GM18520 (cell line): ENCODE results near the gene TIGD2.

Experiments used
- ATAC-seq: cut with Tn5 transposase; IDR thresholded peaks from one replicate; pipeline ENCODE4 v1.9.1; 2021; ENCODE audit not compliant: unreplicated experiment

Gene TIGD2

DNA sequence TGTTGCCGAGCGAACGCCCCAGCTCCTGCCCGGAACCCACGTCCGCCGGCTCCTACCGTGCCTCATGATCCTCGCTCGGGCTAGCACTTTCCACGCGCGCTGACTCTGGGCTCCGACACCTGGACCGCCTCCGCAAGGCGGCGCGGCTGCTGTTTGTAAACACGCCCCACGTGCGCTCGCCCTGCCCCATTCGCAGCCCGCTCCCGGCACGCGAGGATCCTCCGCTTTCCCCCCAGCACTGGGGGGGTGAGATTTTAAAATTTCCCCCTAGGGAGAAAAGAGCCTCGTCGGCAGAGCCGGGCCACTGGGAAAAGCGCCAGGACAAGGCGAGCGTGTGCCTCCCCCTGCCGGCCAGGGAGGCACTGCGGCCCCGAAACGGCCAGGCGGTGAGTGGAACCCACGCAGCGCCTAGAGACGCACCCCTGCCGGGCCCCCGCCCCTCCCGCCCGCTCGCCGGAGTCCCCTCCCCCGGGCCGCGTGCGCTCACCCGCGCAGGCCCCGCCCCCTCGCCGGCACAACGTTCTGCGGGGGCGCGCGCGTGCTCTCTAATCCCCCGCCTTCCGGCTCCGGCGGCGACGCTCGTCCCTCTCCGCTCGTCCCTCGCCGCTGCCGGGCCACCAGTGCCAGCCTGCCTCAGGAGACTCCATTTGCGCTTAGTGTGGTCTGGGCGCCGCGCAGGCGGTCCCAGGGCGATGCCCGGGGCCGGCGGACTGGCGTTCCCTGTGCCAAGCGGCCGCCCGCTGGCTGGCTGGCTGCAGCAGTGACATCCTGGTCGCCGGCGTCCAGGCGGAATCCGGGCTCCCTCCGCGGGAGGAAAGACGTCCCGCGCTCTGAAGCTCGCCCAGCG is at the start of gene TIGD2:
TSS of gene TIGD2 (plus strand) at position 548 of the 847 bp plus-strand sequence. CDS start 1,442 bp downstream, outside the sequence.
- ATAC-seq: peak; percentile 82

DNA sequence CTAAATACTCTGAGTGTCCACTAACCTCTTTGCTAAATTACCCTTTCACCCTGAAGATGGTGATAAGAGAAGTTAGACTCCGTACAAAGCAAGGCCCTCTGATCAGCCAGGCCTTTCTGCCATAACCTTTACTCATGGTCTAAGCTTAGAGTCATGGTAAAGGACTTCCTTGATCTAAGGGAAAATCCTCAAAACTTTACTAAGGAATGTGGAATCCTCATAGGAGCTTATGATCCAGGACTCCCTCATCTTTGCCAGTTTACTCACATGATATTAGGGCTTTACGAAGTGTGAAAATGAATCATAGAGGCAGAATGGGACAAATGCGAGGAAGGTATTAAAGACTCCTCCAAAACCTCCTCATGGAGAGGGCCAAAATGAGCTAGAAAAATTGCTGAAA is 46.5 kb upstream of the TIGD2 start:
- ATAC-seq: no peak

DNA sequence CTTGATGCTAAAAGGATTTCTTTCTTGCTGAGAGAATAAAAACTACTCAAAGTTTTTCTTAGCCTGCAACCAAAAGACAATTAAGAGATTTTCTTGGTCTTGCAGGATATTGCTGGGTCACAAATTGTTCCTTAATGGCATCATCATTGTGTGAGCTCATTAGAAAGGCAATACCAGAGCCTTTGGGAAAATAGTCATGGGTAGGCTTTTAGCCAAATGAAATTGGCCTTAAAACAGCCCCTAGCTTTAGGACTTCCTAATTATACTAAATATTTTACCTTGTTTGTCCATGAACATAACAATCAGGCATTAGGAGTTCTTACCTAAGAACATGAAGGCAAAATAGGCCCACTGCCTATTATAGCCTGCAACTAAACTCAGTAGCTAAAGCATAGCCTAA is 43.9 kb upstream of the TIGD2 start:
- no peak for ATAC-seq

DNA sequence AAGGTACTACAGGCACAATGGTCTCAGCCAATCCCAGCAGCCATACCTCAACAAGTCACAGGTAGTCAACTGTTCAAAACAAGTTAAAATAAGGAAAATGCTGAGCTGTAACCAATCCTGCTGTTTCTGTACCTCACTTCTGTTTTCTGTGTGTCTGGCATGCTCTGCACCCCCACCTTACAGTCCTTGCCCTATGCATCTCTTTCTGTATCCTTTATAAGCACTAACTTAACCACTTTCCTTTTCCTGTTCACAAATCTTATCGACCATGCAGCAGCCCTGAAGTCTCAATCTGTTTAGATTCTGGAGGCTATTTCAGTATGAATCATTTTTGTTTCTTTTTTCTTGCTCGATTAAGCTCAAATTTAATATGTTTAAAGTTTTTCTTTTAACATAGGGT is 41.9 kb upstream of the TIGD2 start:
- peak; percentile 39 for ATAC-seq

DNA sequence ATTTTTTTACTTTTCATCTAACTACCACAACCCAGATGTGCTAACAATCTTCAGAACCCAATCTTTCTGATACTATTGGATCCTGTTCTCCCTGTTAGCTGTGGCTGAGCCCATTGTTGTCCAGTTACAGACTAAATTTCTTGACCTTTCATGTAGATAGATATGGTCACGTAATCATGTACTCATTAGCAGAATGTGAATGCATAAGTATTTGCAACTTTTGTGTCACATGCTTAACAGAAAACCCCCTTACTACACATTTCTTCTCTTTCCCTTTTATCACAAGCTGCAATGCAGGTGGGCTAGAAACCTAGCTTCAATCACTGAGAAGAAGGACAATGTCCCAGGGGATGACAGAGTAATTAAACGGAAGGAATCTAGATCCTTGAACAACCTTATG is 41.3 kb upstream of the TIGD2 start:
- ATAC-seq: peak; percentile 63

DNA sequence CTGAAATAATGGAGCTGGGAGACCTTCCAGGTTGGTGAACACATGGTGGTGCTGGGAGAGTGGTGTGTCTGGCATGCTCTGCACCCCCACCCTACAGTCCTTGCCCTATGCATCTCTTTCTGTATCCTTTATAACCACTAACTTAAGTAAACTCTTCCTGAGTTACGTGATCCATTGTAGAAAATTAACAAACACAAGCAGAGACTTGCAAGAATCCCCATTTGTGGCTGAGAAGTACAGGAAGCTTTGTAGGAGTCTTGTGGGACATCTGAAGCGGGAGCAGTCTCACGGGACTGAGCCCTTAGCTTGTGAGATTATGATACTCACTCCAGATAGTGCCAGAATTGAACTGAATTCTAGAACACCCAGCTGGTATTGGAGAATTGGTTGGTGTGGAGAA is 40.0 kb upstream of the TIGD2 start:
- ATAC-seq: no peak

DNA sequence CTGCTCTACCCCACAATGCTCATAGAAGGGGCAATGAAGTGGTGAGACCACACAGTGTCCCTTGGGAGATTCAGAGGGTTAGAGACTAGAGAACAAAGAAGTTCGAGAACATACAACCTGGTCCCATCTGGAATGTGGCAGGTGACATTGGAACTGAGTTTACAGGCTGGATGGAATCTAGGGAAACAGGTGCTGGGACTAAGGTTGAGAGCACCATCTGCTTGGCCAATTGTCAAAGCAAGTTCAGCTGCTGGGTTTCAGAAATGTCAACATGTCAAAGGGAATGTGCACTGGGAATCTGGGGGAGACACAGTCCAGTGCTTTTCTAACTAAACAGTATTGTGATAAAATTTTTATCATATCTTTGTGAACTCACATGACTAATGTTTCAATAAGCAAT is 38.4 kb upstream of the TIGD2 start:
- no peak for ATAC-seq

DNA sequence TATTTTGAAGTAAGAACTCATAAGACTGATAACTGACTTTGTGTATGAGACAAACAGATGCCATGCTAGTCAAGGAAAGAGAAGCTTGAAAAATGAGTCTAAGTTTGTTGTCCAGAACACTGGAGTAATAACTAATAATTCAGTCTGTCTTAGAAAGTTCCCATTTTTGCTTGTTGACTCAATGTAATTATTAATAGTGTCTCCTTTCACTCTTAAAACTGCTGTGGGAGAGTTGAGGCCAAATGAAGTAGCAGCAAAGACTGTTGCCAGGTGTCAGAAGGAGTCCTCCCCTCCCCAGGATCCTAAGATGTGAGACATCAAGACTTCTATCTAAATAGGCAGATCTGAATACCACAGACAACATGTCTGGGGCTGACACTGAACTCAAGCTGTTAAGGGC is 33.6 kb upstream of the TIGD2 start:
- no peak for ATAC-seq

DNA sequence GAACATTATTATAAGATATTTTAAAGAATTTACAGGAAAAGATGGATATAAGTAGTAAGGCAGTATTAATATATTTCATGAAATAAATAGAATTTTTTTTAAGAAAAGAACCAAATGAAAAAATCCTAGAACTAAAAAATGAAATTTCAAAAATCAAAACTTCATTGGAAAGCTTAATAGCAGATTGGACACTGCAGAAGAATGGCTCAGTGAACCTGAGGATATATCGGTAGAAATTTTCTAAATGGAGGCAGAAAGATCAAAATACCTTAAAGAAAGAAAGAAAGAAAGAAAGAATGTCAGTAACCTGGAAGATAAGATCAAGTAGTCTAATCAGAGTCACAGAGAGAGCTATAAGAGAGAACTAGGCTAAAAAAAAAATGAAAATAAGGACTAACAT is 33.0 kb upstream of the TIGD2 start:
- no peak for ATAC-seq

DNA sequence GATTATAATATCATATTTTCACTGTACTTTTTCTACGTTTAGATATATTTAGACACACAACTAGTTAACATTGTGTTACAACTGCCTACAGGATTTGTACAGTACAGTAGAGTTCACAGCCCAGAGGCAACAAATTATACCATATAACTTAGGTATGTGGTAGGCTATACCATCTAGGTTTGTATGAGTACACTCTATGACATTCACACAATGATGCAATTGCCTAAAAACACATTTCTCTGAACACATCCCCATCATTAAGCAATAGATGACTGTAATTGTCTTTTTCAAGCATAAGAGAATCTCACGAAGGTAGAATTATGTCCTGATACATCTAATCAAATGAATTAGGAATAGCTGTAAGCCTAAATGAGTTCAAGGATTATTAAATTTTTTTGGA is 12.3 kb upstream of the TIGD2 start:
- no peak for ATAC-seq

DNA sequence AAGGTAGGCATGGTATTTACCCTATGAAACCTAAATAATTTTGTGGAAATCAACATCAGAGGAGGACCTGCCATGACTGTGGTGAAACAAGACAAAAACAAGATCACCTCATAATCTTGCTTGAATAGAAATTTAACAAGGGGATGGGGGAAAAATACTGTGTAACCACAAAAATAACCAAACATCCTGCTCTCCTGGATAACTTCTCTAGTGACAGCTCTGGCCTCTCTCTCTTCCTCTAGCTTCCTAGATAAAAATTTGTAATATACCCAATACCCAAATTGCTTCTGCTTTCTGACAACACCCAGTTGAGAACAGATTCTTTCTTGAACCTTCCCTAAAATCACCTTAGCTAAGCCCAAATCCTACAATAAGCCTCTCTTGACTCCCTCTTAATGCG is 11.9 kb upstream of the TIGD2 start:
- ATAC-seq: no peak

DNA sequence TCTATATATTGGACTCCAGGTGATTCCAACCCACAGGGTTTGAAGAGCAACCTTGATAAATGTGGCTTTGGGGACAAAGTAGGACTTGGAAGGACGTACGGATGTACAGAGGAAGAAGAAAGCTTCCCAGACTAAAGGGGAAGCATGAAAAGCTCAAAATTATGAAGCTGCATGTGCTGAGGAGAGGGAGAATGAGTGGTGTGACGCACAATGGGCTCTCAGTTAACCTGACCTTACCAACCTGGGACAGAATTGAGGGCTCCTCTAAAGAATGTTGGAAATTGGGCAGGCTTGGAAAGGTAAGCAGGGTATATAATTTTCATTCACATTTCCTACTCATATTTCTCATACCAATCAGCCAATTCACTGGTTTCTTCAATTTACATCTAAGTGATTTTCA is 10.5 kb upstream of the TIGD2 start:
- ATAC-seq: peak; percentile 1

DNA sequence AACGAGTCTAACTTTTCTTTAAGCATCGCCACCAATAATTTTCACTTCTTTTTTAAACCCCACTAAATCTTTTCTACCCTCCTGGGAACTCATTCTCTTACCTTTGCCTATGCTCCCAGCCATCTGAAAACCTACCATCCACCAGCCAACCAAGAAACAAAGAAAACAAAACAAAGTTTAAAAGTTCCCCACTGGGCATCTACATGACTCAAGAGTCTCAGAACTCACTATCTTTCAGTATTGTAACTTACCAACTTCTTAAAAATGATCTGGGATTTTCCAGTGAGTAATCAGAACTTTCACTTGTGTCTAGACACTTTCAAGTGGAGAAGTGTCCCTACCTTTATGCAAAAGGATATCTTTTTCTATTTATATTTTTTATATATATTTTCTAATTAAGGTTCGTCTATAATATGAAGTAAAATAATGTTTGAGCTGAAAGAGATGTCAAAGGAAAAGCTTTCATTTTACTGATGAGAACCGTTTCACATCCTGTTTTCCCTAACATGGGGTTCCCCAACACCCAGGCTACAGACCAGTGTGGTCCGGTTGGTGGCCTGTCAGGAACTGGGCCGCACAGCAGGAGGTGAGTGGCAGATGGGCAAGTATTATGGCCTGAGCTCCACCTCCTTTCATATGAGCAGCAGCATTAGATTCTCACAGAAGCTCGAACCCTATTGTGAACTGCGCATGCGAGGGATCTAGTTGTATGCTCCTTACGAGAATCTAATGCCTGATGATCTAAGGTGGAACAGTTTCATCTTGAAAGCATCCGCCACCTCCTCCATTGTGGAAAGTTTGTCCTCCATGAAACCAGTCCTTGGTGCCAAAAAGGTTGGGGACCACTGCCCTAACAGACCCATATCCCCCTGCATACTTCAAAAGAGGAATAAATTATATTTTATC is 9.8 kb upstream of the TIGD2 start:
- peak; percentile 92 for ATAC-seq

DNA sequence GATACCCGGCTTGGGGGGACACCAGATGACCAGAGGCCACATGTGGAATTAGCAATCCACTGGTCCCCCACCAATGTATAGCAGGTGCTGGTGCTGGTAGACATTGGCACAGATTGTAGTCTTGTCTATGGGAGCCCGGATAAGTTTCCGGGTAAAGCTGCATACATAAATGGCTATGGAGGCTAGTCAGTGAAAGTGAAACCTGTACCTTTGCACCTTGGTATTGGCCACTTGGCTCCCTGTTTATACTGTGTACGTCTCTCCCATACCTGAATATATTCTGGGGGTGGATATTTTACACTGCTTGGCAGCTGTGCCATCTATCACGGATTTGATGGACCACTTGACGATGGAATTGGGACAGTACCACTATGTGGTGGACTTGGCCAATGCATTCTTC is 5.6 kb upstream of the TIGD2 start:
- ATAC-seq: no peak

DNA sequence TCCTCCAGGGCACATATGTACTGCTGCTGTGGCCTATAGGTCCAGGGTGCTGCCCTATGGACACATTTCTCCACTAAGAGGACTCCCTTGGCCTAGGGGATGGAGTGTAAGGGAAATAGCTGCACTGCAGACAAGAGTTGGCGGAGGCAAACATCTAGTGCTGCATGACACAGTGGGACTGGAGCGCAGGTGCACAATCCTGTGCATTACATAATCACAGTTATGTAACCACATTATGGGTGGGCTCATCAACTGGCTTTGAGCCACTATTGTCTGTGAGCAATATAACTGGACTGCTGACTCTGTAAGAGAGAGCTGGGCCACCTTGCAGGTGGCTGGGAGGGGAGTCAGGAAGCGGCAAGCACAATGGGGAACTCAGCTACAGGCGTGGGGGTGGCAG is 3.2 kb upstream of the TIGD2 start:
- ATAC-seq: no peak

DNA sequence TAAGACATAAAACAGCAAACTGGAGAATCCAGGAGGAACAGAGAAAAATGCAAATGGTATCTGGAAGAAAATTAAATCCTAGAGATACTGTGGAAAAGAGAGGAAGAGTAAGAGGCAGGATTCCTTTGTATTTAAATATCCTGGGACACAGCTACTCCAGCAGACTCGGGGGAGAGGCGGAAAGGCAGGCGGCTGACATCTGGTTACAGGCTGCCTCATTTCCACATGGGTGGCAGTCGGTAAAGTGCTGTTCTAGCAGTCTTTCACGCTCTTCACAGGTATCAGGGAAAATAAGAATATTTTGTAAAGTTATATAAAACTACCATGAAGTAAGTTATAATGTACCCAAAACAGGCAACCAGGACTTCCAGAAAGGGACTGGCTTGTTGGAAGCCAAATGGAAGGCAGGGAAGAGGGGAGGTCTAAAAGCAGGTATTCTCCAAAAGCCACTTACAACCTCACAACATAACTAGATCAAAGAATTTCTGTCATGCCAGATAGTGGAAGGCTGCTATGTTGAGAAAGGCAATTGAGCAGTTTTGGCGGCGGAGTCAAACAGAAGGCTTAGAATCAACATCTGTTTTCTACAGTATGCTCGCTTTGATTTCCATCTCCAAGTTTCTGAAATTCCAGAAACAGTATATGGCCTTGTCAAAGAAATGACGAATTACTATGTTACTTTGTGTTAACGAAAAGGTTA is 1.3 kb upstream of the TIGD2 start:
- ATAC-seq: no peak

DNA sequence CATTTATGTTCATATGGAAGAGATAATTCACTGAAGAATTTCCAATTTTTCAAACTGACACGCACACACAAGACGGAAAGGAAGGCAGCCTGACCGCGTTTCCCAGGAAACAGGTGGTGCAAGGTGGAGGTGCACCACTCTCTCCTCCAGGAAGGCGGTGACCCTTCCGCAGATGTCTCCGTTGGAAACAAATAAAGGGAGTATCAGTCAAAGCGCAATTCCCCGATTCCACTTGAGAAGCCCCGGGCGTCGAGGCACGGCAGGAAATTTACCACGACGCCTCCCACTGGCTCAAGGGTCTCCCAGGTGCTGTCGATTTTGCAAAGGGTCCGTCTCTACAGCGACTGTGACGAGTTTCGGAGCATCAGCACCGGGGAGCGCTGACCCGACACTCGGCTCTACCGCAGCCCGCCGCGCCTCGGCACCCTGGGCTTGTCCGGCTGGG is 770 bp upstream of the TIGD2 start:
- ATAC-seq: no peak

DNA sequence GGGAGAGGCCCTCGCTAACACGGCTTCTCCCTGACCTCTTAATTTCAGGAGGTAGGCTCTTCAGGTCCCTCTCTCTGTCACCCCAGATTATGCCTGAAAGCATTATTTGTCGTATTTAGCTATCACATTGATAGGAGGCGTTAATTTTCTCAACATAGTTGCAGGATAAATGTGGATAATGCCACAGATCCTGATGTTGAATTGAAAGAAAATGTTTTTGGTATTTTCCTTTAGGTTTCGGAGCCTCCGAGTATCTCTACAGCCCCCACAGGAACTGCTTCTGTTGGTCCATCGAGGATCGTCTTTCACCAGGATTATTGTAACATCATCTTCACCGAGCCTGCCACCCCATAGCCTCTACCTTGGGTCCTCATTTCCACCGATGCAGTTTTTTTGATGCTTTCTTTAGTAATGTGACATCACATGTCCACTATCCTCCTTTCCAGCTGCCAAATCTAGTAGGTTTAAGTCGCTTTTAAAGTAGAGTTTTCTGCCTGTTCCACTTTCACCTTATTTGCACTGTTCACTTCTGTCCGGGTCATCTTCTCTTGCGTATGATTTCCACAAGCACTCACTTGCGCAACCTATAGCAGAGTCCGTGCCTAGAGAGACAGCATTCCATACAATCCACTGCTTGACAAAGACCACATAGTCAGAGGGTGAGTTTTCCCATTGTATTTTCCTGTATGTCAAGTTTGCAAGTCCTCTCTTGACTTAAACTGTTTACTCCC is 665 bp downstream of the TIGD2 start:
- no peak for ATAC-seq

DNA sequence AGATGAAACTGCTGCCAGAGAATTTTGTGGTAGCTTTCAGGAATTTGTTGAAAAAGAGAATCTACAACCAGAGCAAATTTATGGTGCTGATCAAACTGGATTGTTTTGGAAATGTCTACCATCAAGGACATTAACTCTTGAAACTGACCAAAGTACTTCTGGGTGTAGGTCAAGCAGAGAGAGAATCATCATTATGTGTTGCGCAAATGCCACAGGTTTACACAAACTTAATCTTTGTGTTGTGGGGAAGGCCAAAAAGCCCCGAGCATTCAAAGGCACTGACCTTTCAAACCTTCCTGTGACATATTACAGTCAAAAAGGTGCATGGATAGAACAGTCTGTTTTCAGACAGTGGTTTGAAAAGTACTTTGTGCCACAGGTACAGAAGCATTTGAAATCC is 2.1 kb downstream of the TIGD2 start:
- no peak for ATAC-seq

DNA sequence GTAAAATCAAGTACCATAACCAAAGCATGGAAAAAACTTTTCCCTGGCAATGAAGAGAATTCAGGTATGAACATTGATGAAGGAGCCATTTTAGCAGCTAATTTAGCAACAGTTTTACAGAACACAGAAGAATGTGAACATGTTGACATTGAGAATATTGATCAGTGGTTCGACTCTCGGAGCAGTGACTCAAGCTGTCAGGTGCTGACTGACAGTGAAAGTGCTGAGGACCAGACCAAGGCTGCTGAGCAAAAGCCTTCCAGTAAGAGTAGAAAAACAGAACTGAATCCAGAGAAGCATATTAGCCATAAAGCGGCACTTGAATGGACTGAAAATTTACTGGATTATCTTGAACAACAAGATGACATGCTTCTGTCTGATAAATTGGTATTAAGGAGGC is 2.8 kb downstream of the TIGD2 start:
- peak; percentile 27 for ATAC-seq

DNA sequence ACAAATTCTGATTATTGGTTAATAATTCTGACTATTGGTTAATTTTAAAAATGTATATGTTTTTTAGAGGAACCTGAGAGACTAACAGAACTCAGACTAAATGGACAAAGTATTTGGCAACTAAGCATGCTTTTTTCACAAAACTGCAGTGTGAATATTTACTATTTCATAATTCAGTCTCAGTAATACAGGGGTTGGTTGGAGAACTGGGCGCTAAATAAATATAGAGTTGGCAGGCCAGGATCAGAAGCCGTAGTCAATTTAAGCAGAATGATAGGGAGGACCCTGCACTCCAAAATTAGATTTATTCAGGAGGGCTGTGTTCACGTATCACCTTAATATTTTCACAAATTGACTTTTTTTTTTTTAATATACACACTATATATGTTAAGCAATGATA is 5.8 kb downstream of the TIGD2 start:
- ATAC-seq: no peak
